Erythroblast (primary cell): ENCODE data around the gene HSD17B3.

Experiments used
- DNase-seq, 2 experiments: peaks; one replicate each; lab custom pipeline; 2025; lab: John Stamatoyannopoulos, UW
- GATA1 ChIP-seq: IDR thresholded peaks from 2 replicates; pipeline ENCODE4 v1.6.1; 2011; ENCODE audit warnings: low read depth, mild to moderate bottlenecking, control low read depth, low read length, moderate library complexity
- POLR2A ChIP-seq: IDR thresholded peaks from 2 replicates; pipeline ENCODE4 v1.6.1; 2011; ENCODE audit warnings: mild to moderate bottlenecking, low read length

The HSD17B3 gene

GRCh38 chr9:96232164-96232538, 69.8 kb downstream of the HSD17B3 start:
- DNase-seq, result no peak
- TF ChIP-seq POLR2A (no peak), GATA1 (no peak)

GRCh38 chr9:96230002-96230401, 72.0 kb downstream of the HSD17B3 start:
- DNase-seq, result no peak
- TF ChIP-seq GATA1, result no peak
- no peak for TF ChIP-seq POLR2A

GRCh38 chr9:96222132-96222531, 79.8 kb downstream of the HSD17B3 start:
- peak in 1 of 2 experiments; percentile 3 for DNase-seq

GRCh38 chr9:96219900-96220257, 82.1 kb downstream of the HSD17B3 start:
- TF ChIP-seq POLR2A (no peak), GATA1 (no peak)
- DNase-seq, result no peak

More at GRCh38 chr9:96222132-96222531, 79.8 kb downstream of the HSD17B3 start:
- no peak for TF ChIP-seq GATA1
- TF ChIP-seq POLR2A, result no peak

- DNase-seq, result peak; percentile 34 to 53
- TF ChIP-seq POLR2A (no peak), GATA1 (no peak)
These were observed 82.7 kb downstream of the HSD17B3 start for GRCh38 chr9:96219026-96219899.

- DNase-seq, result peak; percentile 69 to 74
- TF ChIP-seq POLR2A, result no peak
- no peak for TF ChIP-seq GATA1
These were observed 84.0 kb downstream of the HSD17B3 start for GRCh38 chr9:96217754-96218693.

GRCh38 chr9:96217294-96217707, 84.7 kb downstream of the HSD17B3 start:
- no peak for TF ChIP-seq GATA1
- DNase-seq, result peak; percentile 9 to 26

- TF ChIP-seq GATA1 (no peak), POLR2A (no peak)
- no peak for DNase-seq
These were observed 85.4 kb downstream of the HSD17B3 start for GRCh38 chr9:96216583-96216982.

- TF ChIP-seq POLR2A, result no peak
- TF ChIP-seq GATA1, result no peak
- DNase-seq, result no peak
These were observed 86.1 kb downstream of the HSD17B3 start for GRCh38 chr9:96215841-96216240.

GRCh38 chr9:96214635-96215034, 87.3 kb downstream of the HSD17B3 start:
- no peak for TF ChIP-seq POLR2A
- no peak for TF ChIP-seq GATA1
- no peak for DNase-seq

- DNase-seq, result peak in 1 of 2 experiments; percentile 11
- TF ChIP-seq GATA1, result no peak
- TF ChIP-seq POLR2A, result no peak
These were observed 92.3 kb downstream of the HSD17B3 start for GRCh38 chr9:96209407-96210271.

- TF ChIP-seq POLR2A (no peak), GATA1 (no peak)
- DNase-seq, result no peak
These were observed 95.7 kb downstream of the HSD17B3 start for GRCh38 chr9:96206156-96206751.

- no peak for DNase-seq
- no peak for TF ChIP-seq GATA1
- TF ChIP-seq POLR2A, result no peak
These were observed 97.1 kb downstream of the HSD17B3 start for GRCh38 chr9:96204853-96205252.
